ENCODE data around the gene DDX18.

DDX18 gene

DNA sequence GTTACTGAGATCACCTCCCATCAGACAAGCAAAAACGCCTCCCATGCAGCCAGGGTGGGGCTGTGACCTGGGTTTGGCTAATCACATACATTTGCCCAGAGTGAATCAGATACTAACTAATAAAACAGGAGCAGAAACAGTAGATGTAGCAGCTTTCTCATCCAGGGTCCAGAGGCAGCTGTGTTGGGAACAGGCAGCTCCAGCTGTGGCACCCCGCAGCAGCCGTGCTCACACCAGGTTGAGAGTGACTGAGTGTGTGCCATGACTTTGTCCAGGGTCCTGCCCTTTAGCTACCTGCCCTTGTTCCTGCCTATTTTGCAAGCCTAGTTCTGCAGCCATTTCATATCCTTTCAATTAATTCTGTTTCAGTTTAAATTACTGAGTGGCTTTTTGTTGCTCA is 20.5 kb downstream of the DDX18 start:
- no peak for DNase-seq (ENCODE audit: low spot score)

DNA sequence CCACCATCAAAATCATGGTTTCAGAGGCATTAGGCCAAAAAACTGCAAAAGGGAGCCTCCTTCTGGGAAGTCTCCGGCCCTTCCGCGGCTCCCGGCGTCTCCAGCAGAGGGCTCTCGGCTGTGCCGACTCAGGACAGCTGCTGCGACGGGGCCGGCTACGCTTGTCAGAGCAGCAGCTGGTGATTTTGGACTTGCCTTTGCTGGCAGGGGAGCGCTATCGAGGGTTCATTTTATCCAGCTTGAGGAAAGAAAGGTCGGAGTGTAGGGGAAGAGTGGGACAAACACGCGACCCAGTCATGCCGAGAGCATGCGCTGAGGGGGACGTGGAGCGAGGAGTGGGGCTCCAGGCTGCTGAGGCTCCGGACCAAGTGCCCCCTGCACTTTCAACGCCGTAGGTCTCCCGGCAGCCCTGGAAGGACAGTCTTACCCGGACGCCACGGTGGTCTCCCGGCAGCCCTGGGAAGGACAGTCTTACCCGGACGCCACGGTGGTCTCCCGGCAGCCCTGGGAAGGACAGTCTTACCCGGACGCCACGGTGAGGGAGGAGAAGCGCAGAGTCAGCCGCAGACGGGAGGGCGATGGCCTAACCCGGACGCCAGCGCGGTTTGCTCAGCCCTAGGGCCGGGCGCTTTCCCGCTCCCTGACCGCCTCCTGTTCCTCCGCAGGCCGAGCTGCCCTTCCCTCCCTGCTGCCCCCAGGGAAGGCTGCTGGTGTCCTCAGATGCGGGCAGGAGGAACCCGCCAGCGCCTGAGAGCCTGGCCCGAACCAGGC is 21.7 kb downstream of the DDX18 start:
- peak; percentile 78 for DNase-seq (ENCODE audit: low spot score)

DNA sequence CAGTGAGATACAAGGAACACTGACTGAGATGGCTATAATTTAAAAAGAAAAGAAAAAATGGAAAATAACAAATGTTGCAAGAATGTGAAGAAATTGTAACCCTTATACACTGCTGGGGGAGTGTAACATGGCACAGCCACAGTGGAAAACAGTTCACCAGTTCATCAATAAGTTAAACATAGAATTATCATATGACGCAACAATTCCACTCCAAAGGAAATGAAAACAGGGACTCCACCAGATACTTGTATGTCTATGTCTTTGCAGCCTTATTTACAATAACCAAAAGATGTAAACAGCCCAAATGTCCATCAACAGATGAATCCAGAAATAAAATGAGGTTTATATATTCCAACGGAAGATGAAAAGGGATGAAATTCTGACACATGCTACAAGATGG is 30.8 kb downstream of the DDX18 start:
- no peak for DNase-seq (ENCODE audit: low spot score)

DNA sequence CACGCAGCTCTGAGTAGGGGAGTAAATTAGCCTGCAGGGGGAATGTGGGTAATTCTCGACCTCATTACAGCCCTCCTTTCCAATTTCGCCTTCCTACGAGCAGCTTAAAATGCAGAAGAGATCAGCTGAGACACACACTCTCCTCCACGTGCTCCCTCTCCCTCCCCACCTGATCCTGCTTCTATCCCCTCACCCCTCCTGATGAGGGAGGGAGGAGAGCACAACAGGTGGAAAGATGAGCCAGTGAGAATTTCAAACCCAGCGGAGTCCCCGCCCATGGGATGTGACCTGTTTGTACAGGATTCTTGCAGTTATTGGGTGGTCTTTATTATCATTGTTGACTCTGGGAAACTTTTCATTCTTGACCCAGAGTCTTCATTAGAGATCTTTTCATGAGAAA is 35.5 kb downstream of the DDX18 start:
- DNase-seq (ENCODE audit: low spot score): no peak

DNA sequence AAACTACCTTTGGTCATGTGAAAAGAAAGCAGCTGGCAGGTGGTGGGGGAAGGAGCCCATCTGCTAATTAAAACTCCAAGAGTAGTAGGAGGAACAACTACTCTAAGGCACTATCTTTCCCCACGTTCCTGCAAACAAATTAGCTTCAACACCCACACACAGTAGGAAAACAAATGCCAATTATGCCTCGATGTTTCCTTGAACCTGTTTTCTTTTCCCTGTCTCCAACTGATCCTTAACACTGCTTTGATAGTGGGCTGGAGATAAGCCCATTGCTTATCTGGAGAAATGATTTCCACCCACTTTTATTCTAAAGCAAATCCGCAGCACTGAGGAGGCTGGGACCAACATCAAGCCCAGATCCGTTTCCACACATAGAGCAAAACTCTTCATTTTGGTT is 36.0 kb downstream of the DDX18 start:
- no peak for DNase-seq (ENCODE audit: low spot score)

DNA sequence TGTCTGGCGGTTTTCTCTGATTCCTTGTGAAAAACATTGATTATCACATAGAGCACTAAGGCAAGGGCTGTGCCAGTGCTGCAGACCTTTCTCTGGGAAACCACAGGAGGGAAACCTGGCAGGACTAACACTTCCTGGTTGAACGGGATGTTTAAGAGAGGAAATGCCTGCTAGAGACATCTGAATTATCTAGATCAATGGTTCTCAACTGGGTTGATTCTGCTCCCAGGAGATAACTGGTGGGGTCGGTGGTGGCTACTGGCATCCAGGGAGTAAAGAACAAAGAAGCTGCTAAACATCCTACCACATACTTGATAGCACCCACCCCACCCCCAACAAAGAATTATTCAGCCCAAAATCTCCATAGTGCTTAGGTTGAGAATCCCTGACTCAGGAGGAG is 37.5 kb downstream of the DDX18 start:
- DNase-seq (ENCODE audit: low spot score): no peak

DNA sequence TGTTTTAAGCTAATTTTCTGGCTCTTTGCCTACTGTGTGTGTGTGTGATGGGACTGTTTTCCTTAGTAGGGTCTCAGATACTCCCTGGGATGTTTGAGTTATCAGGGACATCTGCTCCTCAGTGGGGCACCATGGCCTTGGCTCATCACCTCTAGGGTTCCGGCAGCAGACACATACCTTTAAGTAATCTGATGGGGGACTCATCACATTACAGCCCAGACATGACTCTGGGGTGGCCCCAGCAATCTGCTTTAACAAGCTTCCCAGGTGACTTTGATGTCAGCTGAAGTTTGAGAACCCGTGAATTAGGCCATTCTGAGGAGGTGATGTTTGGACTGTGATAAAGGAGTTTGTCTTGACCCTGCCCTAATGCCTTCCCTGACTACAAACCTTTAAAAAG is 38.8 kb downstream of the DDX18 start:
- no peak for DNase-seq (ENCODE audit: low spot score)

DNA sequence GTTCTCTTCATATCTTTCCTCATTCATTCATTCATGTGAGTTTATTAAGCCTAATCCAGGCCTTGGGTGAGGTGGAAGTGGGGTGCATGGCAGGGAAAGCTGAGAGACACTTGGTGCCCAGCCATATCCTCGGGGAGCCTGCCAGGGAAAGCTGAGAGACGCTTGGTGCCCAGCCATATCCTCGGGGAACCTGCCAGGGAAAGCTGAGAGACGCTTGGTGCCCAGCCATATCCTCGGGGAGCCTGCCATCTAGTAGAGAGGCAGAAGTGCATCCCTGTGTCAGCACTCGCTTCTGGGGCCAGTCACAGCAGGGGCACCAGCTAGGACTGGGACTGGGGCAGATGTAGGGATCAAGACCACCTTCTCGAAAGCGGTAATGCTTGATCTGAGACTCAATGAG is 39.4 kb downstream of the DDX18 start:
- DNase-seq (ENCODE audit: low spot score): no peak

DNA sequence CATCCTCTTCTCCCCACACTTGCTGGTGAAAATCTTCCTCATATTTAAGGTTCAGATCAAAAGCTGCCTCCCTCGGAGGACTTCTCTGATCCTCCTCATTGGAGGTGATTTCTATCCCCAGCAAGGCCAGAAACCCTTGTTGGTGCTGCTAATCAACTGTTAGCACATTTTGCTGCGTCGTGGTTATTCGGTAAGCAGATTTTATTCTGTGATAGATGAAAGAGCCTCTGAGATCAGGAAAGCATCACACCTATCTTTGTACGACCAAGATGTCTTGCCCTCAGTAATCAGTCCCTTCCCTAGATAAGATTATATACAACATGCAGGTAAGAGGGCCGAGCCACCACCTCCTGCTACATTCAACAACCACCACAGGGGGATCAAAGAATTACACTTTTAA is 40.1 kb downstream of the DDX18 start:
- DNase-seq (ENCODE audit: low spot score): no peak

DNA sequence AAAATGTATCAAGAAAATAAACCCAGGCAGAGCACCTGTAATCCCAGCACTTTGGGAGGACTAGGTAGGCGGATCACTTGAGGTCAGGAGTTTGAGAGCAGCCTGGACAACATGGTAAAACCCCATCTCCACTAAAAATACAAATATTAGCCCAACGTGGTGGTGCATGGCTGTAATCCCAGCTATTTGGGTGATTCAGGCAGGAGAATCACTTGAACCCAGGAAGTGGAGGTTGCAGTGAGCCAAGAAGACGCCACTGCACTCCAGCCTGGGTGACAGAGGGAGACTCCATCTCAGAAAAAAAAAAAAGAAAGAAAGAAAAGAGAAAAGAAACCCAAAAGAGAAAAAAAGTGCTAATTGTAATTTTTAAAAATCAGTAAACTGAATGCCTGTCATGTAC is 41.4 kb downstream of the DDX18 start:
- peak; percentile 66 for DNase-seq (ENCODE audit: low spot score)

DNA sequence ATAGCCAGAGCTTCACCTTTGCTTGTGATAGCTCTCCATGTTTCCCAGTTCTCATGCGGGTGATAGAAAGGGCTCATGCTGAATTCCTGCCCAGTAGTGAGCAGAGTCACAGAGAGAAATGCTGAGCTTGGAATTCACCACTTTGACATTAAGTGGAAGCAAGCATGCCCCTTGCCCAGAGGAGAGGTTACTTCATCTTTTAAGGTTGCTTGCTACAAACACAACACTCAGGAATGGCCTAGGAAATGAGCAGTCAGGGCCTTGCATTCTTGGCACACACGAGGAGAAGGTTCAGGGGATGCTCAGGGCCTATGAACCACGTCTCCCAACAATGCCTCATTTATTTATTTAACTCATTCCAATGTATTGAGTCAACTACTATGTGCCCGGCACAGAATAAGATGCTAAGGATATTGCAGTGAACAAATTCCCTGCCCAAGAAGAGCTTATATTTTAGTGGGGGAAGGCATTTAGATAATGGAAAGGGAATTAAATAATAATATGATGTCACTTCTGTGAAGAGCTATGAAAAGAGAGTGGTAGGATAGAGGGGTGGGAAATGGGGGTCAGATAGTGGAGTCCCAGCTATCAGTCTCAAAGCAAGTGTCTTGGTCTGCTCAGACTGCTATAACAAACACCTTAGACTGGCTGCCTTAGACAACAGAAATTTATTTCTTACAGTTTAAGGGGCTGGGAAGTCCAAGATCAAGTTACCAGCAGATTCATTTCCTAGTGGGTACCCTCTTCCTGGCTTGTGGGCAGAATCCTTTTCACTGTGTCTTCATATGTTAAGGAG is 42.1 kb downstream of the DDX18 start:
- DNase-seq (ENCODE audit: low spot score): peak; percentile 99

DNA sequence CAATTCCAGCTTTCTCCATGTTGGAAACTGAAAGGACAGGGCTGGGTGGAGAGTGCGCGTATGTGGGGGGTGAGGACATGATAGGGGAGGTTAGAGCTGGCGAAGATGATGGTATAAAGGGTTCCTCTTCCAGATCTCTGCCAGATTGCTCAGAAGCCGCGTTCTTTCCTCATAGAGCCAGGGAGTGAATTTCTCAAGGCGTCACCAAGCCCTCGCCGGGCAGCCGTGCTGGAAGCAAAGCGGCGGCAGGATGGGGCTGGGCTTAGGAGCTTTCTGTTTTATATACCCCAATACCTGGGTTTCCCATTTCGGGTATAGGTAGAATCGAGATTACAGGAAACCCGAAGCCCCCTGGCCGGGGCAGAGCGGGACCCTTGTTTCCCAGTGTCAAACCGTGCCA is 43.8 kb downstream of the DDX18 start:
- no peak for DNase-seq (ENCODE audit: low spot score)

DNA sequence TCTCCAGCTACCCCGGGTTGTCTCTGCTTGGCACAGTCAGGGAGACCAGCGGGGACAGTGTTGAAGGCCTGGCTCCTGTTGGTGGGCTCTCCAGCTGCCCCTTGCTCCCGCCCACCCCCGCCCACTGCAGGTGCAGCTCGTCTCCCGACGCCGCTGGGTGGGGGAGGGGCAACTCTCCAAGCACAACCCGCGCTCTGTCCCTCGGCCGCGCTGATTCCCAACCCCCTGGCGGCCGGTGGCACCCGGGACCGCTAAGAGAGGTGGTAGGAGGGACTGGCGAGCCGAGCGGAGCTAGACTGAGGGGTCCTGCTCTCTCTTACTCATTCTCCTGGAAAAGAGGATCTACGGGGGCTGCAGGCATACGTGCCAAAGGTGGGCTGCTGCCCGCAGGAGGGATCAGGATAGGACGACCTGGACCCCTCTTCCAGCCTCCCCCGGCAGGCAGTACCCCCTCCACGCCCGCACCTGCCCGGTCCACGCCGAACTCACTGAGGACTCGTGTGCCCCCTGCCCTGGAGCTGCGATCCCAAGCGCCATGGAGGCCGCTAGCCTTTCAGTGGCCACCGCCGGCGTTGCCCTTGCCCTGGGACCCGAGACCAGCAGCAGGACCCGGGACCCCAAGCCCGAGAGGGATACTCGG is 44.5 kb downstream of the DDX18 start:
- no peak for DNase-seq (ENCODE audit: low spot score)

DNA sequence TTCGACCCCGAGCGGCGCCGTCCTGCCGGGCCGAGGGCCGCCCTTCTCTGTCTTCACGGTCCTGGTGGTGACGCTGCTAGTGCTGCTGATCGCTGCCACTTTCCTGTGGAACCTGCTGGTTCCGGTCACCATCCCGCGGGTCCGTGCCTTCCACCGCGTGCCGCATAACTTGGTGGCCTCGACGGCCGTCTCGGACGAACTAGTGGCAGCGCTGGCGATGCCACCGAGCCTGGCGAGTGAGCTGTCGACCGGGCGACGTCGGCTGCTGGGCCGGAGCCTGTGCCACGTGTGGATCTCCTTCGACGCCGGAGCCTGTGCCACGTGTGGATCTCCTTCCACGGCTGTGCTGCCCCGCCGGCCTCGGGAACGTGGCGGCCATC is 45.0 kb downstream of the DDX18 start:
- no peak for DNase-seq (ENCODE audit: low spot score)

DNA sequence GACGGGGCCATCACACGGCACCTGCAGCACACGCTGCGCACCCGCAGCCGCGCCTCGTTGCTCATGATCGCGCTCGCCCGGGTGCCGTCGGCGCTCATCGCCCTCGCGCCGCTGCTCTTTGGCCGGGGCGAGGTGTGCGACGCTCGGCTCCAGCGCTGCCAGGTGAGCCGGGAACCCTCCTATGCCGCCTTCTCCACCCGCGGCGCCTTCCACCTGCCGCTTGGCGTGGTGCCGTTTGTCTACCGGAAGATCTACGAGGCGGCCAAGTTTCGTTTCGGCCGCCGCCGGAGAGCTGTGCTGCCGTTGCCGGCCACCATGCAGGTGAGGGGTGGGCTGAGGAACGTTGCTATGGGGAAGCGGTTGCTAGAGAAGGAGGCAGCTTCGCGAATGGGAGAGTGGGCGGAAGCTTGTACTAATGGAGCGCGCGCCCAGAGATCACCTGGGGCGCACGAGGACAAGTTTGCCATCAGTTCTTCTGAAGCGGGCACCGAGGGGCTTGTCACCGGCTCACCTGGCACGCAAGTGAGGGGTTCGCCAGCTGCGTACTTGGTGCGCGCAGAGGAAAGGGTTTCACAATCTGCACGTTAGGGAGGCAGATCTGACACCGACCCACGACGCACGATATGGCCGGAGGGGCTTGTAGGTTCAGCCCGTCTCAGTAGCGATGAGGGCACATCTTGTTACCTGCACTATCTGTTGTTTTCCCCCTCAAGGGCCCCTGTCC is 45.6 kb downstream of the DDX18 start:
- no peak for DNase-seq (ENCODE audit: low spot score)

DNA sequence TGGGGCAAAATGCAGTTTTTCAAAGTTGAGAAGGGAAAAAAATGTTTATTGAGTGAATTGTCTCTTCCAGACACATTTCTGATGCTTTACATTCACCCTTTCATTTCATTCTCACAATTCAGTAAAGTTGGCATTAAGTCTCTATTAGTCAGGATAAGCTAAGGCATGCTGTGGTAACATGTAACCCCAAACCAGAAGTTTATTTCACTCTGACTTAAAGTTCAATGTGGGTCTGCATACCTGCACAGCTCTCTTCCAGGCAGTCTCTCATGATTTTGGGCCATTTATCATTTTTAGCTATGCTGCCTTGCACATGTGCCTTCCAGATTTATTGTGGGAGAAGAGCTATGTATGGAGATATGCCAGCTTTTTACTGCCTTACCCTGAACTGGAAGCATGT is 48.0 kb downstream of the DDX18 start:
- DNase-seq (ENCODE audit: low spot score): no peak

DNA sequence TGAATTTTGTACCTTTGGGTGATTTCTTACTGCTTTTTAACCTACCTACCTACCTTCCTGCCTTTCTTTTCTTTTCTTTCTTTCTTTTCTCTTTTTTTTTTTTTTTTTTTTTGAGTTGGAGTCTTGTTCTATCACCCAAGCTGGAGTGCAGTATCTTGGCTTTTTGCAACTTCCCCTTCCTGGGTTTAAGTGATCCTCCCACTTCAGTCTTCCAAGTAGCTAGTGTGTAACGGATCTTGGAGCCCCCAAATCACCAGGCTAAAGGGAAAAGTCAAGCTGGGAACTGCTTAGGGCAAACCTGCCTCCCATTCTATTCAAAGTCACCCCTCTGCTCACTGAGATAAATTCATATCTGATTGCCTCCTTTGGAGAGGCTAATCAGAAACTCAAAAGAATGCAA is 61.3 kb downstream of the DDX18 start:
- no peak for DNase-seq (ENCODE audit: low spot score)

DNA sequence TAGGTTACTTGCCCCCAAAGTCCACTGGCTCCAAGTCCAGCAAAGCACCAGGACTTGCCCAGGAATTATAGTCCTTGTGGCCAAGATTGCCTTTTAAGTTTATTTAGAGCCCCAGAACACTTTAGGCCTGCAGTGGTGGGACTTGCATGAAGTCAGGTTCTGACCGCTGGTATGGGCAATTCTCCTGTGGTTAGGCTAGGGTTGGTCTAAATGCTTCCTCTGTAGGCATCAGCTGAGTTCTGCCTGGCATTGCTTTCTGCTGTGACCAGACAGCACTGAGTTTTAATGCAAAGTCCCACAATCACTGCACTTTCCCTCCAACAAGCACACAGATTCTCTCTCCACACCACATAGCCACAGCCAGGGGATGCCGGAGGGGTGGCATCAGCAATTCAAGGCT is 64.5 kb downstream of the DDX18 start:
- DNase-seq (ENCODE audit: low spot score): no peak

All from kidney tubule cell (primary cell).